ENCODE results near the gene C10orf105. TPM values are rescaled to one million over a fixed set of nuclear protein-coding genes. Genes with fewer than 3 reads are reported as not detected.

The C10orf105 gene
- total RNA-seq, 5 donors from 2014 or later (not counting 1 experiment from before 2014, with no cell fraction given): 0.15 to 0.45 (median 0.16) TPM

DNA sequence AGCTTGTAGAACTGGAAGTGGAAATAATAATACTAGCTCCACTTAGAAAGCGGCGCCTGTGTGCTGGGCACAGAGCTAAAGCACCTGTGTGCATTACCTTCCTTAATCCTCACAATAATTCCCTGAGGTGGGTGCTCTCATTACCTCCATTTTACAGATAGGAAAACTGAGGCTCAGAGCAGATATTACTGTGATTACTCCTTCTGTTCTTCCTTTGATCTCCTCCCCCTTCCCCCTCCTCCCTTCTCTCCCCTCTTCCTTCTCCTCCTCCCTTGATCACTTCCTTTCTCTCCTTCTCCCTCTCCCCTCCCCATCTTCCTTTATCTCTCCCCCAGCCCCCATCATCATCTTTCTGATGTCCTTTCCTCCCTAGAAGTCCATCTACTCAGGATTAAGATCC lies 55.0 kb downstream of the C10orf105 start:
- WGBS (ENCODE audit: insufficient coverage): 90% methylated on average over 2 of the region's 2 CpGs
- H3K4me1 Mint-ChIP-seq: peaks cover 11 to 24% (median 19%) of the 10 kb centered on the region in 3 donors
- no peaks in the 10 kb centered on the region for H3K9me3 Mint-ChIP-seq
- no peaks in the 10 kb centered on the region for H3K27me3 Mint-ChIP-seq
- no peaks in the 10 kb centered on the region for H3K36me3 Mint-ChIP-seq
- DNase-seq: no peak
- Histone ChIP-seq H3K27ac (ENCODE audit: low read length) (no peak overlapping the region), H3K4me1 (ENCODE audit: control insufficient read depth in 1 of 2, extremely low read depth in 1 of 2, insufficient read depth in 2 of 2, low read length in 2 of 2) (peaks cover 4 to 15% of the 10 kb centered on the region in 2 experiments), H3K27me3 (replicated peaks in 1 of 2; ENCODE audit: control insufficient read depth in 2 of 2, extremely low read depth in 1 of 2, insufficient read depth in 2 of 2, low read length in 1 of 2) (peaks cover 0 to 8% of the 10 kb centered on the region in 2 experiments), H3K36me3 (ENCODE audit: control insufficient read depth in 2 of 2, extremely low read depth in 1 of 2, insufficient read depth in 1 of 2, low read length in 1 of 2) (no peaks in the 10 kb centered on the region), H3K4me3 (ENCODE audit: control insufficient read depth in 1 of 2, extremely low read depth in 1 of 2, low read length in 1 of 2) (no peak overlapping the region), H3K9me3 (no peaks in the 10 kb centered on the region)
- POLR2A ChIA-PET: no interaction called here
- no peak for ATAC-seq (replicated peaks in 1 of 4)
- H3K4me3 Mint-ChIP-seq: no peak overlapping the region
- no peak overlapping the region for H3K27ac Mint-ChIP-seq
- CTCF ChIA-PET: interaction anchor here in 1 of 2 donors (1.0 kb wide), 1 partner anchor 44 kb away, joined by 6 read pairs; no protein-coding TSS in a partner anchor

- Histone ChIP-seq H3K36me3 (ENCODE audit: control insufficient read depth in 2 of 2, extremely low read depth in 1 of 2, insufficient read depth in 1 of 2, low read length in 1 of 2) (no peaks in the 10 kb centered on the region), H3K27ac (ENCODE audit: low read length) (no peak overlapping the region), H3K27me3 (replicated peaks in 1 of 2; ENCODE audit: control insufficient read depth in 2 of 2, extremely low read depth in 1 of 2, insufficient read depth in 2 of 2, low read length in 1 of 2) (peaks cover 0 to 8% of the 10 kb centered on the region in 2 experiments), H3K4me1 (ENCODE audit: control insufficient read depth in 1 of 2, extremely low read depth in 1 of 2, insufficient read depth in 2 of 2, low read length in 2 of 2) (peaks cover 4 to 15% of the 10 kb centered on the region in 2 experiments), H3K9me3 (no peaks in the 10 kb centered on the region), H3K4me3 (ENCODE audit: control insufficient read depth in 1 of 2, extremely low read depth in 1 of 2, low read length in 1 of 2) (no peak overlapping the region)
- ATAC-seq (replicated peaks in 1 of 4) (no peak), DNase-seq (no peak)
- H3K27ac Mint-ChIP-seq: no peak overlapping the region
- H3K27me3 Mint-ChIP-seq: no peaks in the 10 kb centered on the region
- H3K36me3 Mint-ChIP-seq: no peaks in the 10 kb centered on the region
- 87% methylated on average over 6 of the region's 7 CpGs for WGBS (ENCODE audit: insufficient coverage)
- peaks cover 11 to 24% (median 19%) of the 10 kb centered on the region in 3 donors for H3K4me1 Mint-ChIP-seq
- POLR2A ChIA-PET: no interaction called here
- no peak overlapping the region for H3K4me3 Mint-ChIP-seq
- CTCF ChIA-PET: no interaction called here
- no peaks in the 10 kb centered on the region for H3K9me3 Mint-ChIP-seq
Measured at GRCh38 chr10:71663311-71663710, 56.3 kb downstream of the C10orf105 start.

GRCh38 chr10:71661779-71662336 lies 57.7 kb downstream of the C10orf105 start:
- ChIA-PET CTCF (no interaction called here), POLR2A (no interaction called here)
- H3K4me1 ChIP-seq (ENCODE audit: control insufficient read depth in 1 of 2, extremely low read depth in 1 of 2, insufficient read depth in 2 of 2, low read length in 2 of 2): peaks cover 0 to 1% of the 10 kb centered on the region in 2 experiments
- H3K27ac ChIP-seq (ENCODE audit: low read length): no peak overlapping the region
- Mint-ChIP-seq H3K4me3 (no peak overlapping the region), H3K36me3 (no peaks in the 10 kb centered on the region), H3K9me3 (no peaks in the 10 kb centered on the region), H3K27me3 (no peaks in the 10 kb centered on the region), H3K27ac (no peak overlapping the region), H3K4me1 (peaks cover 2 to 13% (median 10%) of the 10 kb centered on the region in 3 donors)
- H3K4me3 ChIP-seq (ENCODE audit: control insufficient read depth in 1 of 2, extremely low read depth in 1 of 2, low read length in 1 of 2): no peak overlapping the region
- DNase-seq (no peak), ATAC-seq (replicated peaks in 1 of 4) (no peak)
- H3K27me3 ChIP-seq (replicated peaks in 1 of 2; ENCODE audit: control insufficient read depth in 2 of 2, extremely low read depth in 1 of 2, insufficient read depth in 2 of 2, low read length in 1 of 2): peaks cover 0 to 11% of the 10 kb centered on the region in 2 experiments
- H3K36me3 ChIP-seq (ENCODE audit: control insufficient read depth in 2 of 2, extremely low read depth in 1 of 2, insufficient read depth in 1 of 2, low read length in 1 of 2): no peaks in the 10 kb centered on the region
- H3K9me3 ChIP-seq: no peaks in the 10 kb centered on the region
- 86% methylated on average over 15 of the region's 28 CpGs for WGBS (ENCODE audit: insufficient coverage)

Other genes with a start within 250 kb of the C10orf105 start
- gene VSIR, start 53.7 kb upstream of the C10orf105 start, total RNA-seq: 100 to 1,000 TPM in 2 of 5 donors, 10 to 100 TPM in 3; 81.4 to 134 (median 98.3) TPM
- gene PSAP, start 131.5 kb upstream of the C10orf105 start, total RNA-seq: 100 to 1,000 TPM; 155 to 208 (median 190) TPM
- under 1 TPM in 3 of 5 donors, not detected in 2; 0.09 to 0.10 (median 0.09) TPM for gene CHST3, start 244.6 kb upstream of the C10orf105 start, total RNA-seq